Activated naive CD8-positive, alpha-beta T cell treated with anti-CD3 and anti-CD28 coated beads, Interleukin-2, amount 50 U/mL, for 24 hours (primary cell): ENCODE data around the gene AGT.

Experiments
- ATAC-seq: fragments of 150-1000 bp; cut with Tn5 transposase; one replicate; pipeline ENCODE4 v1.10.0; 2021
- DNase-seq: peaks from one replicate; pipeline ENCODE4 v3.0.0; 2021
- H3K27ac Mint-ChIP-seq: one replicate; pipeline ENCODE4 v1.8.0; 2021; ENCODE audit warnings: mild to moderate bottlenecking, mixed read lengths
- H3K27me3 Mint-ChIP-seq: one replicate; pipeline ENCODE4 v1.8.0; 2021; ENCODE audit warnings: mixed read lengths
- H3K36me3 Mint-ChIP-seq: one replicate; pipeline ENCODE4 v1.8.0; 2021; ENCODE audit warnings: low read depth, mixed read lengths
- H3K4me1 Mint-ChIP-seq: one replicate; pipeline ENCODE4 v1.8.0; 2021; ENCODE audit warnings: mixed read lengths
- H3K4me3 Mint-ChIP-seq: one replicate; pipeline ENCODE4 v1.8.0; 2021; ENCODE audit warnings: mild to moderate bottlenecking, moderate library complexity, mixed read lengths
- H3K9me3 Mint-ChIP-seq: one replicate; pipeline ENCODE4 v1.8.0; 2021; ENCODE audit warnings: mixed read lengths

Gene AGT

DNA sequence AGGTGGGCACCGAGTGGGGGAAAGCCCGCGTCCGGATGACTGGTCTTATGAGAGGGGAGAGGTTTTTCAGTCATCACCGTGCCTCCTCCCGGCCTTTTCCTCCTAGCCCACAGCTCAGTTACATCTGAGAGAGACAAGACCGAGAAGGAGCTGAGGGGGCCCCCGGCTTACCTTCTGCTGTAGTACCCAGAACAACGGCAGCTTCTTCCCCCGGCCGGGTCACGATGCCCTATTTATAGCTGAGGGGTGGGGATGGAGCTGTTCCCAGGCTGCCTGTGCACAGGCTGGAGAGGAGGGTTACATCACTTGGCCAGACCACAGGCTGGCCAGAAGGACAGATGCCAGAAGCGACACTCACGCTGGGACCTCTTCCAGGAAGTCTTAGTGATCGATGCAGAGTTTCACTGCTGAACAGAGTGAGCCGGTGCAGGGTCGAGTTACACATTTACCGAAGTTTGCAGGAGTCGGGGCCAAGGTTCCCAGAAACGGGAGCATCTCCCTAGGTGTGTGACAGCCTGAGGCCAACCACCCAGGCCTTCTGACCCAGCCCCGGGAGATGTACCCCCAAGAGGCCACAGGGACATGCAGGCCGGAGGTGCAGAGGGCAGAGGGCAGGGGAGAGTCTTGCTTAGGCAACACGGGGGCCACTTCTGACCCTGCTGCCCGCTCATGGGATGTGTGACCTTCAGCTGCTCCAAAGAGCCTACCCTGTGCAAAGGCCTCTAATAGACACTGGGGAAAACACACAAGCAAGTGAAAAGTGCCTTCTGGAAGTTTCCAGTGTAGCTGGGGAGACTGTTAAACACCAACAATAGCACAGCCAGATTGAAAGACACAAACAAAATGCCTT is at the start of gene AGT:
Gene AGT, minus strand, starts transcription at position 208 of the 850 bp plus-strand sequence. CDS start 3,299 bp downstream, outside the sequence.
- Mint-ChIP-seq H3K27me3 (peaks cover 19% of the 10 kb centered on the region), H3K36me3 (no peaks in the 10 kb centered on the region), H3K9me3 (peaks cover 7% of the 10 kb centered on the region), H3K27ac (no peak within 1 kb of the TSS), H3K4me1 (no peaks in the 10 kb centered on the region), H3K4me3 (no peak within 1 kb of the TSS)
- ATAC-seq (no peak), DNase-seq (no peak)

DNA sequence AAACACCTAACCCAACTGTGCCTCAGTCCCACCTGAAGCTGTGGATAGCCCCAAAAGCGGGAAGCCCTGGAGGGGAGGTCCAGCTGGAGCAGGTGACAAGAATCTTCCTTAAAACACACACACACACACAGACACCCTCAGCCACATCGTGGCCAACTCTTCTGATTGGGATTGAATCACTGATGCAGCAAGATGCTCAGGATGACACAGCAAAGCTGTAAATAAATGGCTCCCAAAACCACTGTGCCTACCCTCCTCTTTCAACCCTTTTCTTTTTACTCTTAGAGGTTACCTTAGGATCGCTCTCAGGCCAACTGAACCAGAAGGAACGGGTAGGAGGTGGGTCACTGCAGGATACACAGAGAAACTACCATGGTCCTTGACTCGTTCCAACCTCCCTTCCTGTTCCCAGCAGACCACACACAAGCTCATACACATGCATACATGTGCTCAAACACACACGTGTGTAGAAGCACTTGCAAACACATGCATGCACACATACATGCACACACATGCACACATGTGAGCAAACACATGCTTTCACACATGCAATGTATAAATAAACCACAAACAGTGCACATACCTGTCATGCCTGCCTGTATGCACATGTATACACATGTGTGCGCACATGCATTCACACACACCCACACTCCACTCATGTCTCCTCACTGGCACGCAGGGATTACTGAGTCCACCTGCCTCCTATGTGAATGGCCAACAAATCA is 47.7 kb upstream of the AGT start:
- DNase-seq (no peak), ATAC-seq (no peak)
- H3K27ac Mint-ChIP-seq: no peak overlapping the region
- no peak overlapping the region for H3K4me3 Mint-ChIP-seq
- no peaks in the 10 kb centered on the region for H3K9me3 Mint-ChIP-seq
- H3K27me3 Mint-ChIP-seq: peaks cover 8% of the 10 kb centered on the region
- no peaks in the 10 kb centered on the region for H3K36me3 Mint-ChIP-seq
- H3K4me1 Mint-ChIP-seq: no peaks in the 10 kb centered on the region

DNA sequence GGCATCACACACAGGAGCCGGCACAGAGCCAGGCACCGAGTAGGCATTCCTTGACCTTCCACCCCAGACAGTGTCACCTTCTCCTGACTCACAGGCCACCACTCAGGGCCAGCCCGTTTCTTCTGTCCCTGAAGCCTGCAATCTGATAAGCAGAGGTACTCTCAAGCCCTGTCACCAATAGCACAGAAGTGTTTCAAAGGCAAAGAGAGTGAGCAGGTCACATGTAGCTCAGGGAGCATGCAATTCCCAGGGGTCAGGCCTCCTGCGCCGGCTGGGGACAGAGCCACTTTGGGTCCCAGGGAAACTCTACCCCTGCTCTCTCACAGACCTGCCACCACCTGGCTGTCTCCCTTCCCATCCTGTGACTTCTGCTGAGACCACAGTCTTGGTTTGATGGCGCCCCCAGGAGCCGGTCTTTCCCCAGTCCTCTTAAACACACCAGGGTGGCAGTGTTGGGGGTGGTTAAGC is 46.5 kb upstream of the AGT start:
- DNase-seq: no peak
- no peak for ATAC-seq
- H3K27me3 Mint-ChIP-seq: peaks cover 10% of the 10 kb centered on the region
- no peaks in the 10 kb centered on the region for H3K9me3 Mint-ChIP-seq
- H3K4me1 Mint-ChIP-seq: no peaks in the 10 kb centered on the region
- H3K27ac Mint-ChIP-seq: no peak overlapping the region
- H3K36me3 Mint-ChIP-seq: no peaks in the 10 kb centered on the region
- no peak overlapping the region for H3K4me3 Mint-ChIP-seq

DNA sequence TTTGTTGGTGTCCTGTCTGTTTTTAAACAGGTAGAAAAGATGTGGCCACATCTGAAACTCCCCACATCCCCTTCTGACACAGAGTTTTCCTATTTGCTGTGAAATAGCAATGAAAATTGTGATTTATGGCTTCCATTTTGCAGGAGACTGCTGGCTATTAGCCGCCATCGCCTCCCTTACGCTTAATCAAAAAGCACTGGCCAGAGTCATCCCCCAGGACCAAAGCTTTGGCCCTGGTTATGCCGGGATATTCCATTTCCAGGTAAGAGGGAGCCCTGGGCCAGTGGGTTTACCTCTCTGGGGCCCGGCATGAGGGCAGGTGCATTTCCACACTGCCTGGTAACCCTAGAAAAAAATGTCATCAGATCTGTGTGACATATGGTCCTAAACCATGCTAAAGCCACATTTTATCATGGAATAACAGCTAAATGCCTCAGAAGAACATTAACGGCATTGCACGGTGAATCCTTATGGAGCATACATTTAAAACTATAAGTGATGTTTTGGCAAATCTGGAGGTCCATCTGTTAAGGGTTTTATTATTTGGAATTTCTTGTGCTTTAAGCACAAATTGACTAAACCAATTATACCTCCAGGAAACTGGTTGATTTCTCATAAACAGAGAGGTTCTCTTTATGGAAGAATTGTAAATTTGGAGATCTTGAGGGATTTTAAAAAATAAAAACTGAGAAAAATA is 45.6 kb upstream of the AGT start:
- Mint-ChIP-seq H3K36me3 (no peaks in the 10 kb centered on the region), H3K9me3 (no peaks in the 10 kb centered on the region), H3K4me3 (no peak overlapping the region), H3K4me1 (no peaks in the 10 kb centered on the region), H3K27me3 (peaks cover 10% of the 10 kb centered on the region), H3K27ac (no peak overlapping the region)
- ATAC-seq (no peak), DNase-seq (no peak)

DNA sequence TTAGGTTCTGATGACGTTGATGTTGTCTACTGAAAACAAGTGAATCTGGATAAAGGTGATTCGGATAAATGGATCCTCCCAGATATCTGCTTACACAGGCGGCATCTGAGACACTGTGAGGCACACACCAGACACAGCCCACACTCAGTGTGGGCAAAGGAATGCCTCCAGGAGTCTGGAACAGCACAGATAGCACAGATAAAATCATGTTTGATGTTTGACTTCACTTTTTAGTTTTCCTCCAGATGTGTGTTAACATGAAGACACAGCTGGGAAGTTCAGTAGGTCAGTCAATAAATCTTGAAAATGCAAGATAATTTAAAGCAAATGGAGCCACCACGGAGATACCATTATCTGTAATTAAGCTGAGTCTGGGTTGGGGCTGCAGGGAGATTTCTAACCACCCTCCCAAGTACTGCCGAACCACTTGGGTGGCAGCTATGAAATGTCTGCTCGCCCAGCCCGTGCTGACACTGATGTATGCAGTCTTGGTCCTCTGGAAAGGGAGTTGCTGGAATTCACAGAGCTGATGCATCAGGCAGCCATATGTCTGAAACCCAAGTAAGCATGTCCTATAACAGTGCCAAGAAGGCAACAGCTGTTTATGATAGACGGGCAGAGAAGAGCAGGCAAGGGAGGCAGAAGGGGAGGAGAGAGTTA is 44.9 kb upstream of the AGT start:
- no peaks in the 10 kb centered on the region for H3K4me1 Mint-ChIP-seq
- DNase-seq: no peak
- H3K36me3 Mint-ChIP-seq: no peaks in the 10 kb centered on the region
- no peak overlapping the region for H3K27ac Mint-ChIP-seq
- H3K27me3 Mint-ChIP-seq: peaks cover 10% of the 10 kb centered on the region
- ATAC-seq: no peak
- H3K9me3 Mint-ChIP-seq: no peaks in the 10 kb centered on the region
- H3K4me3 Mint-ChIP-seq: no peak overlapping the region

DNA sequence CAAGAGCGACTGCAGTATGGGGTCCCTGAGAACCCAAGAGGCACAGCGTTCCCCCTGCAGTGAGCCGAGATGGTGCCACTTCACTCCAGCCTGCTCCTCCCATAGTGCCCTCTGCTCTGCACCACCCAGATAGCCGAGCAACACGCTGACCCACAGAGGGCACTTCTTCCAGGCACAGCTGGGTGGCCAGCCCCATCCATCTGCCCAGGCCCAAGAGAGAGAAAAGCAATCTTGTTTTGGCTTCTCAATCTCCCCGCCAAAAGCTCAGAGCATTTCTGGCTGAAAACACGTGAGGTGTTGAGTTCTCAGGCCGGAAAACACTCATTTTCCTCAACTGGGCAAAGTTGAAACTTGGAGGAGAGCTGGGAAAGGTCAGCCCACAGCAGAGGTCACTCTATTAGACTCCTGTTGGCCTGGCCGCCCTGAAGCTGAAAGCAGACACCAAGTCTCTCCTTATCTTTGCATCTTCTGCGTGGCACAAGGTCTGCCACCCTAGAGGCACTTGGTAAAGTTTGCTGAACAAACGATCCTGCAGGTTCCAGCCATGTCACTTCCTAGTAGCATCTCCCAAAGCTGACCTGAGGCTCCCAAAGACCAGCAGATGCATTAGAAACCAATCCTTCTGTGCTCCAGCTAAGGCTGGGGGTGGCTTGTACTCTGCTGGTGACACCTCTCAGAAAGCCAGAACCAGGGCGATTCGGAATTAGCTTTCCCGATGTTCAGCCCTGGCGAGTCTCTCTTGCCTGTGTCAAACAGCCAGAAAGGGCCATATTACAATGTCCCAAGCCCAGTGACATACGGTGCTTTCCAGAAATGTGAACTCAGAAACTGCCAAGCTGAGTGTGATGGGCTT is 44.2 kb upstream of the AGT start:
- Mint-ChIP-seq H3K27ac (no peak overlapping the region), H3K9me3 (no peaks in the 10 kb centered on the region), H3K36me3 (no peaks in the 10 kb centered on the region), H3K4me3 (no peak overlapping the region), H3K27me3 (peaks cover 7% of the 10 kb centered on the region), H3K4me1 (no peaks in the 10 kb centered on the region)
- ATAC-seq: no peak
- no peak for DNase-seq

DNA sequence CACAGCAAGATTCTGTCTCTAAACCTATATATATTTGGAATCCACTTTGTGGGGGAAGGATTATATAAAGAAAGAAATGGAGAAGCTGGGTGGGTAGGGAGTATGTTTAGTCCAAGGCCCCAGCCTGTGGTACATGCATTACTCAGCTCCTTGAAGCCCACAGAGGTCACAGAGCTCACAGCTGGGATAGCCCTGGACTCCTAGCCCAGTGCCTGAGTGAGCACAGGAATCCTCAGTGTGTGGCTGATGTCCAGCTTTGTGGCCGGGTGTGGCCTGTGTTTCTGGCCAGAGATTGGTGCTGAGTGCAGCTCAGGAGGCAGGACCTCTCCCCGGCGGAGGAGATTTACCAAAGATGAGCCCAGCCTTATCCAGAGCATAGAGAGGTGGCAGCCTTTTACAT is 40.9 kb upstream of the AGT start:
- no peak overlapping the region for H3K27ac Mint-ChIP-seq
- ATAC-seq: no peak
- H3K9me3 Mint-ChIP-seq: no peaks in the 10 kb centered on the region
- H3K36me3 Mint-ChIP-seq: no peaks in the 10 kb centered on the region
- no peak overlapping the region for H3K4me3 Mint-ChIP-seq
- no peaks in the 10 kb centered on the region for H3K4me1 Mint-ChIP-seq
- peaks cover 7% of the 10 kb centered on the region for H3K27me3 Mint-ChIP-seq
- DNase-seq: no peak

DNA sequence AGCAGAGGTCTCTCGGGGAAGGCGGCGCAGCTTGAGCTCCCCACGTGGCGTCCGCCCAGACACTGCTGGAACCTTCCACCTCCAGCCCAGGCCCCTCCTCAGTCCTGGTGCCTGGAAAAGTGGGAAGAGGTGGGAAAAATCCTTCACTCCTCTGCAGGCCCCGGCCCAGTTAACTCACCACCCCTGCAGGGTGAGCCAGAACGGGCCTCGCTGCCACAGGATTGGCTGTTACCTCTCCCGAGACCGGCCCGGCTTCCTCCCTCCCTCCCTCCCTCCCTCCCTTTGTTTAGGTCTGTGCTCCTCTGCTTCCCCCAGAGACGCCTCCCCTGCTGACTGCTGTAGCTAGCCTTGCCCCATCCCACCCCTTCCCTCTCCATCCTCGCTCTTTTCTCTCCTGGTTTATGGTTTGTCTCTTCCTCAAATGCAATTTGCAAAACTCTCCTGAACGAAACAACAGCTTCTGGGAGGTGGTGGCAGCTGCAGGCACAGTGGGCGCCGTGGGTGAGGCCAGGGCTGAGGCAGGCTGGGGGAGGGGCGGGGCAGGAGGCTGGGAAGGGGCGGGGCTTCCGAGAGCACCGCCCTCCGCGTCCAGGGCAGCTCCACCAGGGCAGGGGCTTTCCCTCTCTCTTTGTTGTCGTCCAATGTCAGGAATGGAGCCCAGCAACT is 39.8 kb upstream of the AGT start:
- ATAC-seq (no peak), DNase-seq (peak; percentile 34)
- Mint-ChIP-seq H3K36me3 (no peaks in the 10 kb centered on the region), H3K9me3 (no peaks in the 10 kb centered on the region), H3K27me3 (peaks cover 3% of the 10 kb centered on the region), H3K27ac (no peak overlapping the region), H3K4me3 (no peak overlapping the region), H3K4me1 (no peaks in the 10 kb centered on the region)

DNA sequence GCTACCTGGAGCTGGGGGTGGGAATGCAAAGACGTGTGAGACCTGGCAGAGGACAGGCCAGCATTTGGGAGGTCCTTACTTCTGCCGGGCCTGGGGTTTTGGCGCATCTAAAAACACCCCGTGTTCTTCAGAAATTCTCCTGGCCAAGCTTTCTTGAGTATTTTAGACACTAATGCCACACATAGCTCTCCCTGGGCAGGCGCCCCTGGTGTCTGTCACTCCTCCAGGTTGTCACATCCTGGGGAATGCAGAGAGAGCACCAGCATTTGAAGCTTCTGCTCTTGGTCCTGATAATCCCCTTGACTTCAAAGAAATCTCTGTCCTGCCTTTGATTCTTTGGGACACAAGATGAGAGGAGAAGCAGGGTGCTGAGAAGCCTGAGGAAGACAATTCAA is 39.3 kb upstream of the AGT start:
- no peak for ATAC-seq

DNA sequence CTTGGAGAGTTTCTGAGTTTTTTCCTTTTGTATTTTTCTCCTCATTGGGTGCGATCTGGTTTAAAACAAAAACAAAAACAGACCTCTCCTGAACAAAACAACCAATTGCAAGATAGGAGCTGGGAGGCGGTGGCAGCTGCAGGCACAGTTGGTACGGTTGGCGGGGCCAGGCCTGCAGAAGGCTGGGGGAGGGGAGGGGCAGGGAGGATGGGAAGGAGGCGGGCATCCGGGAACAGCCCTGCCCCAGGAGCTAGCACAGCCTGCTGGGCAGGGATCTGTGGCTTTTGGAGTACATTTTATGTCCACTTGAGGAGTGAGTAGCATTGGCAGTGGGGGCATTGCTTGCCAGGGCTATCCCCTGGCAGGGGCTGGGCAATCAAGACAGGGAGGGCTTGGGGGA is 38.5 kb upstream of the AGT start:
- H3K36me3 Mint-ChIP-seq: no peaks in the 10 kb centered on the region
- H3K27ac Mint-ChIP-seq: no peak overlapping the region
- H3K27me3 Mint-ChIP-seq: peaks cover 3% of the 10 kb centered on the region
- DNase-seq (no peak), ATAC-seq (no peak)
- H3K9me3 Mint-ChIP-seq: no peaks in the 10 kb centered on the region
- no peak overlapping the region for H3K4me3 Mint-ChIP-seq
- H3K4me1 Mint-ChIP-seq: no peaks in the 10 kb centered on the region

More for the DNA sequence above, 39.3 kb upstream of the AGT start:
- Mint-ChIP-seq H3K4me1 (no peaks in the 10 kb centered on the region), H3K9me3 (no peaks in the 10 kb centered on the region), H3K4me3 (no peak overlapping the region), H3K27me3 (peaks cover 3% of the 10 kb centered on the region), H3K36me3 (no peaks in the 10 kb centered on the region), H3K27ac (no peak overlapping the region)
- no peak for DNase-seq

DNA sequence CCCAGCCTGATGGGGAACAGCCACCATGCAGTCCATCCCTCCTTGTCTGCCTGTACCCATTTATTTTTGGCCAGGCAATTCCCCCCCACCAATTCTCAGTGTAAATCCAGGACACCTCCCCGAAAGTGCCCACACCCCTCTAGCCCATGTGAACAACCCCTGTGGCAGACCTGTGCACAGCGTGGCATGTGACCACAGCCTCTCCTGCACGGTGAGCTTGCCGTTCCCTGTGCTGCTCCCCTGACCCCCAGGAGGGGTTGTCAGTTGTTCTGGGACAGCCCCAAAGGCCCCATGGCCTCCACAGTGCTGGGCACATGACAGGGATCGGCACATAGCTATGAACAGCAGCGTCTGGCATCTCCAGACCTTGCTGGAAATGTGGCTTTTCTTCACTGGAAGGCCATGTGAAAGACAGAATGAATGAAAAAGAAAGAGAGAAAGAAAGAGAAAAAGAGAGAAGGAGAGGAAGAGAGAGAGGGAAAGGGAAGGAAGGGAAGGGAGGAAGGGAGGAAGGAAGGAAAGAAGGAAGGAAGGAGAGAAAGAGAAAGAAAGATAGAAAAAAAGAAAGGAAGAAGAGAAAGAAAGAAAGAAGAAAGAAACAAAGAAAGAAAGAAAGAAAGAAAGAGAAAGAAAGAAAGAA is 37.2 kb upstream of the AGT start:
- no peaks in the 10 kb centered on the region for H3K36me3 Mint-ChIP-seq
- H3K4me1 Mint-ChIP-seq: no peaks in the 10 kb centered on the region
- no peaks in the 10 kb centered on the region for H3K9me3 Mint-ChIP-seq
- no peaks in the 10 kb centered on the region for H3K27me3 Mint-ChIP-seq
- DNase-seq (no peak), ATAC-seq (no peak)
- no peak overlapping the region for H3K4me3 Mint-ChIP-seq
- H3K27ac Mint-ChIP-seq: no peak overlapping the region

DNA sequence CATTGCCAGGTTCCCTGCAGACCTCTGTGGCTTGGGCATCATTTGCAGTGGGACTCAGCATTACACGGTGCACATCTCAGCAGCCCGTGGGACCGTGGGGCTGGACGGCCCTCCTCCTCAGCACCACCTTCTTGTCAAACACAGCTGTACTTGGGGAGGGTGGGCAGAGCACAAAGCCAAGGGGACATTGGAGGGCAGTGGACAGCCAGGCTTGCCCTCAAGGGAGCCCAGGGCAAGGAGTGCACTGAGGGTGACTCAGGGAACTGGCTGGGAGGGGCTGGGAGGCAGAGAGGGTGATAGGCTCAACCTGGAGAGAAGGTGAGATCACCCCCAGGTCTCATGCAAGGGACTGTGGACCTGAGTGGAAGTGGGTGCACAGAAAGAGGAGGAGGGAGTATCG is 36.7 kb upstream of the AGT start:
- Mint-ChIP-seq H3K27me3 (no peaks in the 10 kb centered on the region), H3K36me3 (no peaks in the 10 kb centered on the region), H3K4me1 (no peaks in the 10 kb centered on the region), H3K27ac (no peak overlapping the region), H3K9me3 (no peaks in the 10 kb centered on the region), H3K4me3 (no peak overlapping the region)
- ATAC-seq (no peak), DNase-seq (no peak)

DNA sequence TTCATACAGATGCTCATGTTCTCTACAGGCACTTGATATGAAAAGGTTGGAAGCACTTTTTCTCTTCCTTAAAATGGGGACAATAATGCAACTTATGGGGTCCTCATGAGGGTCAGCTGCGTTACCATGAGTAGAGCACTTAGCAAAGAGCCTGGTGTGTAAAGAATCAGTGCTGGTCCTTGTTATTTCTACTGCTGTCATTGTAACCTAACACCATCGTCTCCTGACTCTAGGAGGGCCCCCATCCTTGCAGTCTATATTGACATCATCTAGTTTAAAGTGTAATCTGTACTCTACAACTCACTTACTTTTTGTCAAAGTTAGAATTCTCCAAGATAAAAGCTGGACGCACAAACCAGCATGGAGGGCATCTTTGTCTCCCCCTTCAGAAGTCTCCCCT is 35.7 kb upstream of the AGT start:
- Mint-ChIP-seq H3K9me3 (no peaks in the 10 kb centered on the region), H3K4me3 (no peak overlapping the region), H3K27ac (no peak overlapping the region), H3K36me3 (no peaks in the 10 kb centered on the region), H3K27me3 (no peaks in the 10 kb centered on the region), H3K4me1 (no peaks in the 10 kb centered on the region)
- DNase-seq (no peak), ATAC-seq (no peak)
